ENCODE measurements around the gene ZNF165.

DNA sequence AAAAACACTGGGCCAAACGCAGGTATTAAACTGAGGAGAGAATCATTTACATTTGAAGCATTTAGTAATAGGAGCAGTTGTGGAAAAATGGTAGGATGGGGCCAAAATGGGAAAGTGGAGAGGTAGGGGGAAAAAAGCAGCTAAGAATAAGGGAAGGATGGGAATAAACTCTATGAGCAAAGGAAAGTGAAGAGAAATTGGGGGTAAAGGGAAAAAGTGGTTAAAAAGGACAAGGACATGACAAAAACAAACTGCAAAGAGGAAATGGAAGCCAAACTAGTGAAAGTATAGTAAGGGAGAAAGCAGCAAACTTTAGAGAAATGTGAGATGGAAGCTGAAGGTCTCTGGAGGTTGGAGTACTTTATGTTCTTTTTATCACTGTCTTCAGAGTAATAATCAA lies 37.8 kb downstream of the ZNF165 start:
- TF ChIP-seq, protein P1, sequence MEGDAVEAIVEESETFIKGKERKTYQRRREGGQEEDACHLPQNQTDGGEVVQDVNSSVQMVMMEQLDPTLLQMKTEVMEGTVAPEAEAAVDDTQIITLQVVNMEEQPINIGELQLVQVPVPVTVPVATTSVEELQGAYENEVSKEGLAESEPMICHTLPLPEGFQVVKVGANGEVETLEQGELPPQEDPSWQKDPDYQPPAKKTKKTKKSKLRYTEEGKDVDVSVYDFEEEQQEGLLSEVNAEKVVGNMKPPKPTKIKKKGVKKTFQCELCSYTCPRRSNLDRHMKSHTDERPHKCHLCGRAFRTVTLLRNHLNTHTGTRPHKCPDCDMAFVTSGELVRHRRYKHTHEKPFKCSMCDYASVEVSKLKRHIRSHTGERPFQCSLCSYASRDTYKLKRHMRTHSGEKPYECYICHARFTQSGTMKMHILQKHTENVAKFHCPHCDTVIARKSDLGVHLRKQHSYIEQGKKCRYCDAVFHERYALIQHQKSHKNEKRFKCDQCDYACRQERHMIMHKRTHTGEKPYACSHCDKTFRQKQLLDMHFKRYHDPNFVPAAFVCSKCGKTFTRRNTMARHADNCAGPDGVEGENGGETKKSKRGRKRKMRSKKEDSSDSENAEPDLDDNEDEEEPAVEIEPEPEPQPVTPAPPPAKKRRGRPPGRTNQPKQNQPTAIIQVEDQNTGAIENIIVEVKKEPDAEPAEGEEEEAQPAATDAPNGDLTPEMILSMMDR (IDR thresholded peaks at IDR 0.05; ENCODE audit: low read depth, low read length) = no peak
- TF ChIP-seq POLR2A (IDR thresholded peaks at IDR 0.05; ENCODE audit: extremely low read depth, insufficient read length) = no peak
- TF ChIP-seq MYC (IDR thresholded peaks at IDR 0.05; ENCODE audit: low read depth, low read length) = no peak

All from NB4 (cell line).